ENCODE data around the gene ADGRG2.

- TF ChIP-seq CTCF (IDR thresholded peaks at IDR 0.05), result no peak
- TF ChIP-seq POLR2AphosphoS5 (IDR thresholded peaks at IDR 0.05), result no peak
- no peak for TF ChIP-seq POLR2A (IDR thresholded peaks at IDR 0.05; ENCODE audit: low read depth)
- no peak for TF ChIP-seq EP300 (IDR thresholded peaks at IDR 0.05)
These were observed 151.8 kb downstream of the ADGRG2 start for GRCh38 chrX:18970465-18970864.

Data from esophagus muscularis mucosa (tissue), 4 donors.